HepG2 (cell line): ENCODE measurements around the gene PLCB1. TPM values are rescaled to one million over a fixed set of nuclear protein-coding genes. Genes with fewer than 3 reads are reported as not detected.

Source experiments
- ATAC-seq: fragments of 200-7000 bp; cut with Tn5 transposase; 3 replicates; pipeline ENCODE4 v1.9.1; 2020; ENCODE audit warnings: mild to moderate bottlenecking, moderate library complexity
- BruUV-seq: library from RNA; stranded (reverse); fragments of 400-500 nt; replicated peaks from 2 replicates; lab custom pipeline; 2021; lab: Mats Ljungman, UMichigan
- CTCF ChIA-PET: fragments of 300-600 bp; formaldehyde crosslinking; extraction: SDS; loops from one replicate; lab custom pipeline; 2021; ENCODE audit warnings: low total read pairs, inconsistent platforms, low intra/inter-chr PET ratio; lab: Yijun Ruan, JAX
- POLR2A ChIA-PET: fragments of 350-600 bp; sonication (Branson Sonifier 250); formaldehyde crosslinking; loops from one replicate; lab custom pipeline; 2020; ENCODE audit warnings: antibody characterized with exemption, inconsistent platforms; lab: Yijun Ruan, JAX
- DNase-seq: peaks from one replicate; pipeline ENCODE4 v3.0.0-alpha.2; 2015; ENCODE audit warnings: low spot score
- FAIRE-seq: peaks from 3 replicates; lab custom pipeline; 2011; peaks lifted over from hg19 to GRCh38; lab: Jason Lieb, UNC
- H2AFZ ChIP-seq: one replicate; pipeline ENCODE4 v1.6.1; 2011; ENCODE audit warnings: low read length, inconsistent platforms
- H3K27ac ChIP-seq: fragments of 300-600 bp; 3 replicates; pipeline ENCODE4 v1.8.0; 2011; ENCODE audit warnings: mixed run types, mild to moderate bottlenecking, mixed read lengths, low read length, inconsistent platforms; ENCODE audit not compliant: insufficient read depth; ENCODE audit errors: extremely low read length
- H3K27me3 ChIP-seq, 2 experiments: fragments of 200-600 bp in 1 of 2; 2 replicates in 1 of 2; 3 replicates in 1 of 2; pipeline versions ENCODE4 v1.6.0 to v1.8.0; 2011; ENCODE audit warnings: low read length in 2 of 2, mild to moderate bottlenecking in 2 of 2, moderate library complexity in 2 of 2, inconsistent platforms in 1 of 2; ENCODE audit not compliant: insufficient read depth in 2 of 2, control insufficient read depth in 1 of 2
- H3K36me3 ChIP-seq, 2 experiments: fragments of 200-600 bp in 1 of 2; replicated peaks in 1 of 2; 2 replicates in 1 of 2; 3 replicates in 1 of 2; pipeline versions ENCODE4 v1.5.1 to v1.8.0; 2011; ENCODE audit warnings: low read length in 2 of 2, inconsistent platforms in 1 of 2; ENCODE audit not compliant: insufficient read depth in 2 of 2, control insufficient read depth in 1 of 2
- H3K4me1 ChIP-seq: 2 replicates; pipeline ENCODE4 v1.5.1; 2012; ENCODE audit warnings: low read length, inconsistent platforms; ENCODE audit not compliant: insufficient read depth
- H3K4me2 ChIP-seq: 2 replicates; pipeline ENCODE4 v1.6.0; 2011; ENCODE audit warnings: low read depth, low read length, inconsistent platforms
- H3K4me3 ChIP-seq, 3 experiments: fragments of 200-600 bp in 1 of 3; sonication (generic), shearing (Covaris generic) in 1 of 3; replicated peaks in 1 of 3; 2 replicates each; pipeline ENCODE4 v1.5.1; 2011 to 2016; ENCODE audit warnings: low read length in 3 of 3, inconsistent platforms in 2 of 3, low read depth in 2 of 3, mild to moderate bottlenecking in 2 of 3, control low read depth in 1 of 3, mixed read lengths in 1 of 3; ENCODE audit not compliant: insufficient read depth in 1 of 3
- H3K79me2 ChIP-seq: one replicate; pipeline ENCODE4 v1.6.1; 2011; ENCODE audit warnings: low read length, inconsistent platforms; ENCODE audit not compliant: insufficient read depth
- H3K9ac ChIP-seq: 2 replicates; pipeline ENCODE4 v1.6.0; 2011; ENCODE audit warnings: mild to moderate bottlenecking, low read depth, low read length, inconsistent platforms; ENCODE audit not compliant: insufficient read depth
- H3K9me3 ChIP-seq: 2 replicates; pipeline ENCODE4 v1.5.1; 2012; ENCODE audit warnings: mild to moderate bottlenecking, low read length
- H4K20me1 ChIP-seq: 2 replicates; pipeline ENCODE4 v1.6.0; 2011; ENCODE audit warnings: inconsistent platforms, mild to moderate bottlenecking, low read length, moderate library complexity; ENCODE audit not compliant: insufficient read depth
- CTCF ChIP-seq: sonication (generic); formaldehyde crosslinking; IDR thresholded peaks from 2 replicates; pipeline ENCODE4 v1.5.0; 2020; ENCODE audit warnings: mild to moderate bottlenecking, missing genetic modification reagents, moderate library complexity
- FOXP1 ChIP-seq, 2 experiments: fragments of 450-650 bp in 1 of 2; IDR thresholded peaks; 2 replicates each; pipeline ENCODE4 v1.6.1; 2017 to 2018; ENCODE audit warnings: antibody characterized with exemption in 1 of 2
- HMGA1 ChIP-seq: sonication (generic); formaldehyde crosslinking; conservative IDR thresholded peaks from 2 replicates; pipeline ENCODE4 v1.4.0; 2020; ENCODE audit warnings: missing genetic modification reagents
- KAT2B ChIP-seq: fragments of 150-350 bp; IDR thresholded peaks from 2 replicates; pipeline ENCODE4 v1.6.1; 2014; ENCODE audit warnings: low read depth, low read length, borderline replicate concordance
- SOX13 ChIP-seq, 3 experiments: fragments of 450-650 bp in 1 of 3; sonication (generic) in 1 of 3; formaldehyde crosslinking in 1 of 3; IDR thresholded peaks in 2 of 3; conservative IDR thresholded peaks in 1 of 3; 2 replicates each; pipeline versions ENCODE4 v1.5.0 to v1.6.1; 2016 to 2020; ENCODE audit warnings: antibody characterized with exemption in 1 of 3, mild to moderate bottlenecking in 1 of 3, missing compliant biosample characterization in 1 of 3, missing genetic modification reagents in 1 of 3, moderate library complexity in 1 of 3
- ZNF205 ChIP-seq: IDR thresholded peaks from 2 replicates; pipeline ENCODE4 v1.6.1; 2018; ENCODE audit warnings: missing biosample characterization, missing genetic modification reagents
- ZNF335 ChIP-seq: sonication (generic); formaldehyde crosslinking; IDR thresholded peaks from 2 replicates; pipeline ENCODE4 v1.4.0; 2020; ENCODE audit warnings: missing genetic modification reagents
- ZNF770 ChIP-seq: sonication (generic); formaldehyde crosslinking; IDR thresholded peaks from 2 replicates; pipeline ENCODE4 v1.5.0; 2020; ENCODE audit warnings: mild to moderate bottlenecking, missing genetic modification reagents
- WGBS: methylation state at CpG from one replicate; pipeline ENCODE4 v1.1.6; 2017; ENCODE audit warnings: low lambda C conversion rate; 5-methylcytosine and 5-hydroxymethylcytosine counted together
- in situ Hi-C: cut with HindIII; loops from 2 replicates; pipeline ENCODE4 v1.10.0; 2017; ENCODE audit warnings: low pct_unique_long_range_greater_than_20kb; ENCODE audit not compliant: extremely low pct_ligation_motif_present
- intact Hi-C: fragments of 100-400 bp; cut with micrococcal nuclease; formaldehyde crosslinking; loops from one replicate; pipeline ENCODE4 v1.10.0; 2022; ENCODE audit not compliant: unreplicated experiment
- polyA plus RNA-seq, 8 experiments: library from polyadenylated mRNA; depleted of rRNA in 3 of 8; stranded (reverse) in 7 of 8; unstranded in 1 of 8; fragments of >200 nt; fragmentation: Illumina TruSeq in 4 of 8; extraction: Trizol in 4 of 8; gene quantifications; 2 replicates each; pipeline versions ENCODE4 v1.2.1 to v1.2.3, GENCODE V29; 2011 to 2016; ENCODE audit warnings: low read depth in 4 of 8, missing spikeins in 1 of 8, mixed read lengths in 1 of 8; ENCODE audit not compliant: insufficient read depth in 1 of 8
- total RNA-seq, 5 experiments: library from RNA; depleted of rRNA; stranded (reverse); fragments of >200 nt; fragmentation: Illumina TruSeq; extraction: Trizol; gene quantifications; 2 replicates each; pipeline ENCODE4 v1.2.3, GENCODE V29; 2016; ENCODE audit warnings: low read depth in 1 of 5
- TF ChIP-seq, protein P1 (sequence below): sonication (generic); formaldehyde crosslinking; IDR thresholded peaks from 2 replicates; pipeline ENCODE4 v1.5.0; 2020; ENCODE audit warnings: missing genetic modification reagents, mild to moderate bottlenecking, borderline replicate concordance

Gene PLCB1
- total and polyA plus RNA-seq, 2 of the 13 experiments (the other 11 are each of a cell fraction or from before 2014, with no cell fraction given): 42.4 to 55.9 TPM

- ChIA-PET POLR2A (no interaction called here), CTCF (no interaction called here)
- DNase-seq (no peak), ATAC-seq (no peak), FAIRE-seq (no peak)
- in situ Hi-C loops: no loop called here
- peak overlapping the region; percentile 9; the same call in 1 of the 2 replicates for H3K4me2 ChIP-seq
- no peak overlapping the region for H3K9ac ChIP-seq
- intact Hi-C loops: no loop called here
- no TSS peak for BruUV-seq
- 95% methylated on average over 1 of the region's 1 CpG for WGBS
- no peaks in the 10 kb centered on the region for H3K9me3 ChIP-seq
- no peaks in the 10 kb centered on the region for H3K27me3 ChIP-seq
- H2AFZ ChIP-seq: no peak overlapping the region
- H3K4me3 ChIP-seq: no peak overlapping the region
- no peaks in the 10 kb centered on the region for H4K20me1 ChIP-seq
- peaks cover 37% of the 10 kb centered on the region for H3K4me1 ChIP-seq
- peaks cover 24% of the 10 kb centered on the region for H3K79me2 ChIP-seq
- H3K27ac ChIP-seq: no peak overlapping the region
- H3K36me3 ChIP-seq: peaks cover 0 to 12% of the 10 kb centered on the region in 2 experiments; a peak in 4 of 5 replicates
- TF ChIP-seq, protein P1, sequence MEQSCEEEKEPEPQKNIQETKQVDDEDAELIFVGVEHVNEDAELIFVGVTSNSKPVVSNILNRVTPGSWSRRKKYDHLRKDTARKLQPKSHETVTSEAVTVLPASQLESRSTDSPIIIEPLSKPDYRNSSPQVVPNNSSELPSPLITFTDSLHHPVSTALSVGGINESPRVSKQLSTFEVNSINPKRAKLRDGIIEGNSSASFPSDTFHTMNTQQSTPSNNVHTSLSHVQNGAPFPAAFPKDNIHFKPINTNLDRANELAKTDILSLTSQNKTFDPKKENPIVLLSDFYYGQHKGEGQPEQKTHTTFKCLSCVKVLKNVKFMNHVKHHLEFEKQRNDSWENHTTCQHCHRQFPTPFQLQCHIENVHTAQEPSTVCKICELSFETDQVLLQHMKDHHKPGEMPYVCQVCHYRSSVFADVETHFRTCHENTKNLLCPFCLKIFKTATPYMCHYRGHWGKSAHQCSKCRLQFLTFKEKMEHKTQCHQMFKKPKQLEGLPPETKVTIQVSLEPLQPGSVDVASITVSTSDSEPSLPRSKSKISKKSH (CRISPR knock-in tag): no peak
- TF ChIP-seq ZNF205 (no peak), SOX13 (IDR thresholded peaks at IDR 0.05) (no peak), SOX13 (CRISPR knock-in tag; conservative IDR thresholded peaks at IDR 0.05 in 1 of 2, IDR thresholded peaks at IDR 0.05 in 1 of 2) (no peak), ZNF770 (CRISPR knock-in tag) (no peak), FOXP1 (IDR thresholded peaks at IDR 0.05) (no peak), FOXP1 (CRISPR knock-in tag; IDR thresholded peaks at IDR 0.05) (no peak), ZNF335 (CRISPR knock-in tag) (no peak), HMGA1 (CRISPR knock-in tag) (no peak), KAT2B (no peak), CTCF (no peak)
These were observed 13.3 kb upstream of the PLCB1 start for GRCh38 chr20:8118760-8119159.
